HepG2 (cell line): ENCODE data around the gene CSNK2A1. TPM values are rescaled to one million over a fixed set of nuclear protein-coding genes. Genes with fewer than 3 reads are reported as not detected.

ENCODE experiments used
- BCL6 ChIP-seq: IDR thresholded peaks from 2 replicates; pipeline ENCODE4 v1.6.1; 2016; ENCODE audit warnings: missing genetic modification reagents, missing compliant biosample characterization
- CREM ChIP-seq, 2 experiments: sonication (generic) in 1 of 2; formaldehyde crosslinking in 1 of 2; IDR thresholded peaks; 2 replicates each; pipeline versions ENCODE4 v1.4.0 to v1.6.1; 2016 to 2020; ENCODE audit warnings: antibody characterized with exemption in 1 of 2, mild to moderate bottlenecking in 1 of 2, missing genetic modification reagents in 1 of 2
- DBP ChIP-seq: sonication (generic); formaldehyde crosslinking; IDR thresholded peaks from 2 replicates; pipeline ENCODE4 v1.4.0; 2020; ENCODE audit warnings: missing genetic modification reagents; ENCODE audit errors: not compliant biosample characterization
- ETV5 ChIP-seq: IDR thresholded peaks from 2 replicates; pipeline ENCODE4 v1.6.1; 2018; ENCODE audit warnings: missing biosample characterization, missing genetic modification reagents, inconsistent platforms, borderline replicate concordance
- ETV6 ChIP-seq: sonication (generic); formaldehyde crosslinking; conservative IDR thresholded peaks from 2 replicates; pipeline ENCODE4 v1.4.0; 2020; ENCODE audit warnings: missing genetic modification reagents
- GPN1 ChIP-seq: sonication (generic); formaldehyde crosslinking; IDR thresholded peaks from 2 replicates; pipeline ENCODE4 v1.5.1; 2020; ENCODE audit warnings: missing genetic modification reagents, borderline replicate concordance
- HNRNPK ChIP-seq: fragments of 200-400 bp; formaldehyde crosslinking; IDR thresholded peaks from 2 replicates; pipeline ENCODE4 v1.6.1; 2018; ENCODE audit warnings: low read length, low read depth, moderate library complexity, mild to moderate bottlenecking; ENCODE audit not compliant: poor library complexity, severe bottlenecking
- KAT8 ChIP-seq: IDR thresholded peaks from 2 replicates; pipeline ENCODE4 v1.6.1; 2016; ENCODE audit warnings: missing genetic modification reagents, missing compliant biosample characterization
- LBX2 ChIP-seq: sonication (generic); formaldehyde crosslinking; IDR thresholded peaks from 2 replicates; pipeline ENCODE4 v1.5.0; 2020; ENCODE audit warnings: missing genetic modification reagents, mild to moderate bottlenecking, borderline replicate concordance
- PAWR ChIP-seq: sonication (generic); formaldehyde crosslinking; IDR thresholded peaks from 2 replicates; pipeline ENCODE4 v1.4.0; 2020; ENCODE audit warnings: missing genetic modification reagents, mild to moderate bottlenecking, borderline replicate concordance
- PHF20 ChIP-seq: sonication (generic); formaldehyde crosslinking; IDR thresholded peaks from 2 replicates; pipeline ENCODE4 v1.5.0; 2020; ENCODE audit warnings: mild to moderate bottlenecking, missing genetic modification reagents
- PLRG1 ChIP-seq: fragments of 450-650 bp; conservative IDR thresholded peaks from 2 replicates; pipeline ENCODE4 v1.6.1; 2016
- SMAD9 ChIP-seq: sonication (generic); formaldehyde crosslinking; IDR thresholded peaks from 2 replicates; pipeline ENCODE4 v1.5.1; 2020; ENCODE audit warnings: mild to moderate bottlenecking, missing genetic modification reagents
- SPEN ChIP-seq: sonication (generic); formaldehyde crosslinking; IDR thresholded peaks from 2 replicates; pipeline ENCODE4 v1.5.1; 2020; ENCODE audit warnings: low read depth, mild to moderate bottlenecking, missing genetic modification reagents
- STAG1 ChIP-seq: sonication (generic); formaldehyde crosslinking; IDR thresholded peaks from 2 replicates; pipeline ENCODE4 v1.4.0; 2020; ENCODE audit warnings: missing genetic modification reagents
- TAF1 ChIP-seq: sonication (generic); formaldehyde crosslinking; IDR thresholded peaks from 2 replicates; pipeline ENCODE4 v1.4.0; 2020; ENCODE audit warnings: missing genetic modification reagents
- THAP7 ChIP-seq: sonication (generic); formaldehyde crosslinking; IDR thresholded peaks from 2 replicates; pipeline ENCODE4 v1.8.1; 2023; ENCODE audit warnings: mild to moderate bottlenecking, missing genetic modification reagents
- XBP1 ChIP-seq: sonication (generic); formaldehyde crosslinking; IDR thresholded peaks from 2 replicates; pipeline ENCODE4 v1.5.0; 2020; ENCODE audit warnings: missing genetic modification reagents
- ZNF567 ChIP-seq: sonication (generic); formaldehyde crosslinking; IDR thresholded peaks from 2 replicates; pipeline ENCODE4 v1.8.1; 2023; ENCODE audit warnings: mild to moderate bottlenecking, missing genetic modification reagents, borderline replicate concordance
- ZNF615 ChIP-seq: sonication (generic); formaldehyde crosslinking; IDR thresholded peaks from 2 replicates; pipeline ENCODE4 v1.5.0; 2020; ENCODE audit warnings: mild to moderate bottlenecking, missing genetic modification reagents, borderline replicate concordance
- ZNF770 ChIP-seq: sonication (generic); formaldehyde crosslinking; IDR thresholded peaks from 2 replicates; pipeline ENCODE4 v1.5.0; 2020; ENCODE audit warnings: mild to moderate bottlenecking, missing genetic modification reagents
- polyA plus RNA-seq, 8 experiments: library from polyadenylated mRNA; depleted of rRNA in 3 of 8; stranded (reverse) in 7 of 8; unstranded in 1 of 8; fragments of >200 nt; fragmentation: Illumina TruSeq in 4 of 8; extraction: Trizol in 4 of 8; gene quantifications; 2 replicates each; pipeline versions ENCODE4 v1.2.1 to v1.2.3, GENCODE V29; 2011 to 2016; ENCODE audit warnings: low read depth in 4 of 8, missing spikeins in 1 of 8, mixed read lengths in 1 of 8; ENCODE audit not compliant: insufficient read depth in 1 of 8
- total RNA-seq, 5 experiments: library from RNA; depleted of rRNA; stranded (reverse); fragments of >200 nt; fragmentation: Illumina TruSeq; extraction: Trizol; gene quantifications; 2 replicates each; pipeline ENCODE4 v1.2.3, GENCODE V29; 2016; ENCODE audit warnings: low read depth in 1 of 5

The CSNK2A1 gene
- total and polyA plus RNA-seq, 2 of the 13 experiments (the other 11 are each of a cell fraction or from before 2014, with no cell fraction given): 153 to 231 TPM

- TF ChIP-seq THAP7 (CRISPR knock-in tag): peak; percentile 30; the same call in 1 of the 2 replicates
- TF ChIP-seq KAT8 (CRISPR knock-in tag): peak; percentile 74
- peak; percentile 38; the same call in 1 of the 2 replicates for TF ChIP-seq BCL6 (CRISPR knock-in tag)
- TF ChIP-seq LBX2 (CRISPR knock-in tag): no peak
- TF ChIP-seq HNRNPK: no peak
- no peak for TF ChIP-seq XBP1 (CRISPR knock-in tag)
- no peak for TF ChIP-seq PLRG1
- TF ChIP-seq ETV5 (CRISPR knock-in tag): peak; percentile 63; the same call in 1 of the 2 replicates
- no peak for TF ChIP-seq ZNF615
- TF ChIP-seq ZNF567 (CRISPR knock-in tag): no peak
- no peak for TF ChIP-seq GPN1
- no peak for TF ChIP-seq ZNF770 (CRISPR knock-in tag)
- TF ChIP-seq STAG1 (CRISPR knock-in tag): peak; percentile 33; the same call in 1 of the 2 replicates
- peak; percentile 59; the same call in 1 of the 2 replicates for TF ChIP-seq TAF1 (CRISPR knock-in tag)
- TF ChIP-seq CREM (IDR thresholded peaks at IDR 0.05): no peak
- TF ChIP-seq CREM (CRISPR knock-in tag; IDR thresholded peaks at IDR 0.05): no peak
- peak; percentile 59 for TF ChIP-seq SPEN (CRISPR knock-in tag)
- peak; percentile 21; the same call in 1 of the 2 replicates for TF ChIP-seq SMAD9 (CRISPR knock-in tag)
- peak; percentile 45; the same call in 1 of the 2 replicates for TF ChIP-seq PHF20 (CRISPR knock-in tag)
- TF ChIP-seq ETV6 (CRISPR knock-in tag): no peak
- TF ChIP-seq PAWR (CRISPR knock-in tag): no peak
- TF ChIP-seq DBP (CRISPR knock-in tag): peak; percentile 59
These were observed 81.2 kb downstream of the CSNK2A1 start, which contains the start of gene TBC1D20 (continued) for GRCh38 chr20:462199-462991.
